IPS DF 6.9 (cell line): Measurements from ENCODE around the gene RIPOR1.

Source experiments
- DNase-seq: peaks from one replicate; pipeline ENCODE4 v3.0.0-alpha.2; 2013; ENCODE audit warnings: low read depth, low spot score
- H3K27ac ChIP-seq: one replicate; pipeline ENCODE4 v1.5.1; 2013; ENCODE audit warnings: low read length, control low read depth
- H3K27me3 ChIP-seq: 2 replicates; pipeline ENCODE4 v1.6.1; 2013; ENCODE audit warnings: mild to moderate bottlenecking, low read length; ENCODE audit not compliant: control insufficient read depth, insufficient read depth
- H3K36me3 ChIP-seq: 2 replicates; pipeline ENCODE4 v1.6.1; 2013; ENCODE audit warnings: low read length; ENCODE audit not compliant: control insufficient read depth, insufficient read depth
- H3K4me1 ChIP-seq: 2 replicates; pipeline ENCODE4 v1.6.1; 2013; ENCODE audit warnings: low read length; ENCODE audit not compliant: control insufficient read depth, insufficient read depth
- H3K4me3 ChIP-seq: 2 replicates; pipeline ENCODE4 v1.5.1; 2013; ENCODE audit warnings: mild to moderate bottlenecking, low read length
- H3K9me3 ChIP-seq: 2 replicates; pipeline ENCODE4 v1.6.1; 2013; ENCODE audit warnings: low read length, inconsistent platforms; ENCODE audit not compliant: control insufficient read depth, insufficient read depth
- WGBS: extraction: QIAGEN DNeasy Blood & Tissue Kit; methylation state at CpG from one replicate; pipeline ENCODE4 v1.1.7; 2013; ENCODE audit warnings: mixed read lengths, missing lambda C conversion rate; ENCODE audit not compliant: insufficient read length, insufficient coverage; 5-methylcytosine and 5-hydroxymethylcytosine counted together

The RIPOR1 gene

DNA sequence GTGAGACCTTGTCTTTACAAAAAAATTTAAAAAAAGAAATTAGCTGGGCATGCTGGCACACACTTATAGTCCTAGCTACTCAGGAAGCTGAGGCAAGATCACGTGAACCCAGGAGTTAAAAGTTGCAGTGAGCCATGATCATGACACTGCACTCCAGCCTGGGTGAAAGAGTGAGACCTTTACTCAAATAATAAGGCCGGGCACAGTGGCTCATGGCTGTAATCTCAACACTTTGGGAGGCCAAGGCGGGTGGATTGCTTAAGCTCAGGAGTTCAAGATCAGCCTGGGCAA is 11.5 kb upstream of the RIPOR1 start:
- Histone ChIP-seq H3K4me3 (no peak overlapping the region), H3K36me3 (no peaks in the 10 kb centered on the region; the same call in 1 of the 2 replicates), H3K9me3 (no peaks in the 10 kb centered on the region), H3K4me1 (no peaks in the 10 kb centered on the region), H3K27ac (no peak overlapping the region), H3K27me3 (no peaks in the 10 kb centered on the region)
- DNase-seq = no peak
- no CpG with 5 or more reads among the region's 3 CpGs for WGBS

- Histone ChIP-seq H3K4me3 (no peak overlapping the region), H3K9me3 (no peaks in the 10 kb centered on the region), H3K4me1 (no peaks in the 10 kb centered on the region), H3K36me3 (no peaks in the 10 kb centered on the region; the same call in 1 of the 2 replicates), H3K27ac (no peak overlapping the region), H3K27me3 (no peaks in the 10 kb centered on the region)
- WGBS = no CpG with 5 or more reads among the region's 11 CpGs
- no peak for DNase-seq
Observed at GRCh38 chr16:67517661-67518423, 10.8 kb upstream of the RIPOR1 start.

- H3K4me3 ChIP-seq = no peak overlapping the region
- no peak for DNase-seq
- no peaks in the 10 kb centered on the region for H3K4me1 ChIP-seq
- H3K9me3 ChIP-seq = no peaks in the 10 kb centered on the region
- WGBS = no CpG with 5 or more reads among the region's 8 CpGs
- H3K36me3 ChIP-seq = no peaks in the 10 kb centered on the region; the same call in 1 of the 2 replicates
- H3K27ac ChIP-seq = no peak overlapping the region
- no peaks in the 10 kb centered on the region; the same call in 1 of the 2 replicates for H3K27me3 ChIP-seq
Observed at GRCh38 chr16:67518676-67519075, 10.0 kb upstream of the RIPOR1 start.

DNA sequence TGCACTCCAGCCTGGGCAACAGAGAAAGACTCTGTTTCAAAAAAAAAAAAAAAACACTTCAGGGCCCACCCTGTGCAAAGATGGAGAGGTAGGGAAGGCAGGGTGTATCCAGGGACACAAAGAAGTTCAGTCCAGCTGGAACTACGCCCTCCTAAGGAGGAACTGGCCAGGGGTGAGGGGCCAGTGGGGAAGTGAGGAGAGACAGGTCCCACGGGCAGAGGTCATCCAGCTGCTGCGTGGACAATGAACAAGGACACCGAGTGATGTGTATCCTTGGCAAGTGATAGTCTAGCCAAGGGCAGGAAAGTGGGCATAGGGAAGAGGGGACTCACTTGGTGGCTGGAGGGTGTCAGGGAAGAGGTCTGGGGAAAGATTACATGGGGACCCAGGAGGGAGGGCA is 9.4 kb upstream of the RIPOR1 start:
- Histone ChIP-seq H3K4me3 (no peak overlapping the region), H3K9me3 (no peaks in the 10 kb centered on the region), H3K27ac (no peak overlapping the region), H3K27me3 (no peaks in the 10 kb centered on the region; the same call in 1 of the 2 replicates), H3K36me3 (no peaks in the 10 kb centered on the region; the same call in 1 of the 2 replicates), H3K4me1 (no peaks in the 10 kb centered on the region)
- no peak for DNase-seq
- no CpG with 5 or more reads among the region's 4 CpGs for WGBS

DNA sequence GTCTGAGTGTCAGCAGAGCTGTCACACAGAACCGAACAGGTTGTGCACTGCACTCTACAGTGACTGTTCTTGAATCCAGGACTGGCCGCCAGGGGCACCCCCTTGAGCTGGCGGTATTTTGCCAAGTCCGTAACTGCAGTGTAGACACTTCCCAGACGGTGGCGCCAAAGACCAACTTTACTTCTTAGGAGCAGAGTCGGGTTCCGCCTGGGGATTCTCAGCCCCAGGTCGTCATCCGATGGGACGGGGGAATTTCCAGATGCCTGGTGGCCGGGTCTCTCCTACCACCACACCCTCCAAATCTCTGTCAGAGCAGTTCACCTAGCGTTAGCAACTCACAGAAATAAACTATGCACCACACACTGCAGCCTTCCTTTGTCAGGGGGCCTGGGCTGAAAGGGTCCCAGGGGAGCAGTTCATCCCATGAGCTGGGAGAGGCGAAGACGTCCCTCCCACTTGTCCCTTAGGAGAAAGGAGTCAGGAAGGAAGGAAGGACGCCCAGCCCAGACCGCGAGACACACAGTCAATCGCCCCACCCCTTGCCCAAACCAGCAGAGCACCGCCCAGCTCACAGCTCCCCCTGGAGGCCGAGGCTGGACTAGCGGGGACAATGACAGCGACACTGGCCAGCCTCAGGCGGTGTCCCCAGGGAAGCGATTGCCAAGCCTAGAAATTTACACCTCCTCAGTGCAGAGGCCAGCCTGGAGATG is 7.4 kb upstream of the RIPOR1 start:
- Histone ChIP-seq H3K27me3 (peaks cover 5% of the 10 kb centered on the region; the same call in 1 of the 2 replicates), H3K4me1 (no peaks in the 10 kb centered on the region), H3K27ac (no peak overlapping the region), H3K36me3 (no peaks in the 10 kb centered on the region; the same call in 1 of the 2 replicates), H3K4me3 (peak overlapping the region; percentile 21; the same call in 1 of the 2 replicates), H3K9me3 (no peaks in the 10 kb centered on the region)
- WGBS = no CpG with 5 or more reads among the region's 25 CpGs
- peak; percentile 90 for DNase-seq

DNA sequence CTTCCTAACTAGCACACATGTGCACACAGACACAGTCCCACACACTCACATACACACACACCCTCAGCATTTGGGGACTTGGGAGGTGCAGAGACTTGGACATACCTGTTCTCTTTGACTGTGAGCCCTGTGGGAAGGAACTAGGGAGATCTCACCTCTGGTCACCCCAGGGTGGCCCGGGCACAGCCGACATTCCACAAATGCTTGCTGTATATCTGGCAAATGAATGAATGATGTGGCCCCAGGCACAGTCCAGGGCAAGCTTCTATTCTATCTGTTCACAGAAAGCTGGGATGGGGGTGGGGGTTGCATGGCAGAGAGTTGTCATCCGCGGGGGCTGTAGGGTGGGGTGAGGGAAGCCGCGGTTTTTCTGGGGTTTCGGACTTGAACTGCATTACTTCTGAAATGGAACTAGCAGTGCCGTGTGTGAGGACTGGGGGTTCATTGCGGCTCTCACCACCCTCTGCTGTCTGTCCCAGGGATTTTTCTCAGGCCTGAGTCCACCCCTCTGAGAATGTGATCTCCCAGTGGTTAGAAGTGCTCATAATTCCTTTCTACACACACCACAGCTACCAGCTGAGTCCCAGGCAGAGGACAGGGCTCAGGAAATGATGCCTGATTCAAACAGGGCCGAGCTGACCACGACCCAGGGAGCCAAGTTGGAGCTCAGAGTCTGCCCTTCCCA is 3.3 kb upstream of the RIPOR1 start:
- Histone ChIP-seq H3K36me3 (no peaks in the 10 kb centered on the region), H3K4me1 (no peaks in the 10 kb centered on the region), H3K4me3 (no peak overlapping the region), H3K27me3 (peaks cover 29% of the 10 kb centered on the region), H3K27ac (no peak overlapping the region), H3K9me3 (no peaks in the 10 kb centered on the region)
- no peak for DNase-seq
- no CpG with 5 or more reads among the region's 11 CpGs for WGBS

- no peak overlapping the region for H3K27ac ChIP-seq
- DNase-seq = no peak
- no peak overlapping the region for H3K4me3 ChIP-seq
- WGBS = no CpG with 5 or more reads among the region's 3 CpGs
- no peaks in the 10 kb centered on the region for H3K9me3 ChIP-seq
- no peaks in the 10 kb centered on the region for H3K4me1 ChIP-seq
- H3K36me3 ChIP-seq = no peaks in the 10 kb centered on the region
- peaks cover 38% of the 10 kb centered on the region for H3K27me3 ChIP-seq
Observed at GRCh38 chr16:67526149-67526791, 2.4 kb upstream of the RIPOR1 start.

DNA sequence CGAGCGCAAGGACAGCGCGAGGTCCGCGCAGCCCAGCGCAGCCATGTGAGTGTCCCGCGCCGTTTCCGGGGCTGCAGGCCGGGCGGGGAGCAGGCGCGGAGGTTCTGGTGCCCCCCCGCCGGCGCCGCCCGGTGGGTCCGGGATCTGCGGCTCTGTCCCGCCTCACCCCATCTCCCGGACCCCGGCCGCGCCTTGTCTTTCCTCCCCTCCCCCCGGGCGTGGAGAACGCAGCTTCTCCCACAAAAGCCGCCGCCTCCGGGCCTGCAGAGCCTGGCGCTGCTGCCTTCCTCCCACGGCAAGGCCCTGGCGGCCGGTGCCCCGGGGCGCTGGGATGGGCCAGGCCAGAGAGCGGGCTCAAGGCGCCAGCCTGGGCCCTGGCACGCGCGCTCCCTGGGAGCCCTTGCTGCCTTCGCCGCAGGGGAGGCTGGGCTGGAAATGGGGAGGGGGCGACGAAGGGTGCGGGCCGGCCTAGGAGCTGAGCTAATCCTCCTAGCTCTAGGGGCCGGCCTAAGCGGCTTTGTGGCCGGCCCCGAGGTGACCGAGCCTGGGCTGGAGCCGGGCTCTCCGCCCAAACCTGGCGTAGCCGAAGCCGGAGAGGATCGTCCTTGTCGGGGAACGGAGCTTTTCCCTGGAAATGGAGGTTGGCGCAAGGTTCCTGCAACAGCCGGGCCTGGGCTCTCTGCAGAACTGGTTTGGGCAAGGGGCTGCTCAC is 397 bp downstream of the RIPOR1 start:
- H3K27me3 ChIP-seq = peaks cover 59% of the 10 kb centered on the region
- no peaks in the 10 kb centered on the region for H3K36me3 ChIP-seq
- no peak overlapping the region for H3K27ac ChIP-seq
- no peaks in the 10 kb centered on the region for H3K4me1 ChIP-seq
- peak overlapping the region; percentile 46; the same call in 1 of the 2 replicates for H3K4me3 ChIP-seq
- no peak for DNase-seq
- no peaks in the 10 kb centered on the region for H3K9me3 ChIP-seq
- WGBS = no CpG with 5 or more reads among the region's 65 CpGs

GRCh38 chr16:67529582-67530012 is 968 bp downstream of the RIPOR1 start:
- WGBS = no CpG with 5 or more reads among the region's 16 CpGs
- H3K4me1 ChIP-seq = no peaks in the 10 kb centered on the region
- no peak overlapping the region for H3K27ac ChIP-seq
- H3K4me3 ChIP-seq = peak overlapping the region; percentile 46; the same call in 1 of the 2 replicates
- DNase-seq = no peak
- H3K9me3 ChIP-seq = no peaks in the 10 kb centered on the region
- no peaks in the 10 kb centered on the region for H3K36me3 ChIP-seq
- peaks cover 58% of the 10 kb centered on the region for H3K27me3 ChIP-seq
